Parathyroid adenoma (tissue), 2 donors: ENCODE measurements around the gene SLC39A6.

Experiments
- H2AFZ ChIP-seq: fragments of 300-600 bp; sonication (generic); one replicate; pipeline ENCODE4 v1.7.0; 2017; ENCODE audit warnings: antibody characterized with exemption, mild to moderate bottlenecking
- H3K27ac ChIP-seq: fragments of 300-600 bp; sonication (generic); one replicate; pipeline ENCODE4 v1.7.0; 2017
- H3K27me3 ChIP-seq: fragments of 300-600 bp; sonication (generic); one replicate; pipeline ENCODE4 v1.7.0; 2017; ENCODE audit warnings: low read length; ENCODE audit not compliant: control insufficient read depth, insufficient read depth
- H3K36me3 ChIP-seq: fragments of 300-600 bp; sonication (generic); one replicate; pipeline ENCODE4 v1.7.0; 2017; ENCODE audit warnings: low read length; ENCODE audit not compliant: control insufficient read depth, insufficient read depth
- H3K4me1 ChIP-seq: fragments of 300-600 bp; sonication (generic); one replicate; pipeline ENCODE4 v1.7.0; 2017; ENCODE audit warnings: control low read depth
- H3K4me2 ChIP-seq: fragments of 300-600 bp; sonication (generic); one replicate; pipeline ENCODE4 v1.7.0; 2017; ENCODE audit warnings: low read length
- H3K4me3 ChIP-seq: fragments of 300-600 bp; sonication (generic); one replicate; pipeline ENCODE4 v1.7.0; 2017; ENCODE audit warnings: low read depth, low read length
- H3K79me2 ChIP-seq: fragments of 300-600 bp; sonication (generic); one replicate; pipeline ENCODE4 v1.7.0; 2017; ENCODE audit warnings: control low read depth
- H3K9ac ChIP-seq: fragments of 300-600 bp; sonication (generic); one replicate; pipeline ENCODE4 v1.7.0; 2017; ENCODE audit warnings: mild to moderate bottlenecking
- H3K9me3 ChIP-seq: fragments of 300-600 bp; sonication (generic); one replicate; pipeline ENCODE4 v1.7.0; 2017; ENCODE audit warnings: low read length; ENCODE audit not compliant: control insufficient read depth
- CTCF ChIP-seq: fragments of 300-600 bp; sonication (generic); IDR thresholded peaks from one replicate; pipeline ENCODE4 v1.7.0; 2017; ENCODE audit warnings: antibody characterized with exemption, mild to moderate bottlenecking
- donor health status: primary hyperparathyroidism.

The SLC39A6 gene

DNA sequence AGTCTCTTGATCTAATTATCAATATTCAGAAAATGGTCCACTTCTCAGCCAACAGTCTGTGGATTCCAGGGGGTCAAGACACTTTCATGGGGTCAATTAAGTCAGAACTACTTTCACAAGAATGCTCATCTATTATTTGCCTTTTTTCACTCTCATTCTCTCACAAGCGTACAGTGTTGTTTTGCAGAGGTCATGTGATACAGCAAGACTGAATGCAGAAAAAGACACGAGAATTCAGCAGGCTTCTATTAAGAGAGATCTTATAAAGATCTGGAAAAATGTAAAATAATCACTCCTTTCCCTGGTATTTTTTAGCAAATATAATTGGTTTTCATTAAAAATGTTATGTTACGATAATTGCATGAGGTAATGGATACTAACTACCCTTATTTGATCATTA is 70.5 kb downstream of the SLC39A6 start:
- no peak for TF ChIP-seq CTCF

More for the DNA sequence above, 70.5 kb downstream of the SLC39A6 start:
- Histone ChIP-seq H3K9me3 (no peaks in the 10 kb centered on the region), H3K4me2 (no peak overlapping the region), H3K27ac (no peak overlapping the region), H3K79me2 (peaks cover 34% of the 10 kb centered on the region), H3K36me3 (no peaks in the 10 kb centered on the region), H3K4me1 (no peaks in the 10 kb centered on the region), H3K9ac (no peak overlapping the region), H3K27me3 (no peaks in the 10 kb centered on the region), H3K4me3 (no peak overlapping the region), H2AFZ (no peak overlapping the region)
